Glutamatergic neuron (in vitro differentiated cells): ENCODE data around the gene ARHGAP33. TPM values are rescaled to one million over a fixed set of nuclear protein-coding genes. Genes with fewer than 3 reads are reported as not detected.

Source experiments
- DNase-seq: peaks from one replicate; pipeline ENCODE4 v3.0.0; 2022
- H3K27ac Mint-ChIP-seq: one replicate; pipeline ENCODE4 v1.8.0; 2020; ENCODE audit warnings: mild to moderate bottlenecking, mixed read lengths, inconsistent platforms; ENCODE audit not compliant: unreplicated experiment
- H3K27me3 Mint-ChIP-seq: one replicate; pipeline ENCODE4 v1.8.0; 2020; ENCODE audit warnings: mild to moderate bottlenecking, moderate library complexity, mixed read lengths, inconsistent platforms; ENCODE audit not compliant: unreplicated experiment
- H3K36me3 Mint-ChIP-seq: one replicate; pipeline ENCODE4 v1.8.0; 2020; ENCODE audit warnings: mild to moderate bottlenecking, mixed read lengths, inconsistent platforms; ENCODE audit not compliant: unreplicated experiment
- H3K4me1 Mint-ChIP-seq: one replicate; pipeline ENCODE4 v1.8.0; 2020; ENCODE audit warnings: mild to moderate bottlenecking, low read depth, mixed read lengths, inconsistent platforms; ENCODE audit not compliant: unreplicated experiment
- H3K4me3 Mint-ChIP-seq: one replicate; pipeline ENCODE4 v1.8.0; 2020; ENCODE audit warnings: mild to moderate bottlenecking, mixed read lengths, inconsistent platforms; ENCODE audit not compliant: unreplicated experiment
- H3K9me3 Mint-ChIP-seq: one replicate; pipeline ENCODE4 v1.8.0; 2020; ENCODE audit warnings: mild to moderate bottlenecking, moderate library complexity, mixed read lengths, inconsistent platforms; ENCODE audit not compliant: unreplicated experiment
- total RNA-seq: library from RNA; stranded (reverse); fragmentation: NEBNext Ultra II Directional; extraction: Animal tissue kit (Norgen Biotek cat#: 25700); gene quantifications from one replicate; pipeline ENCODE4 v1.2.1, GENCODE V29; 2021; ENCODE audit not compliant: unreplicated experiment
- TF ChIP-seq, protein P1 (sequence below): fragments of 200-600 bp; sonication (generic); IDR thresholded peaks from one replicate; pipeline ENCODE4 v1.5.0; 2021; ENCODE audit not compliant: partially characterized antibody, unreplicated experiment

The ARHGAP33 gene
- total RNA-seq, 1 donor from 2014 or later, result 180 TPM

DNA sequence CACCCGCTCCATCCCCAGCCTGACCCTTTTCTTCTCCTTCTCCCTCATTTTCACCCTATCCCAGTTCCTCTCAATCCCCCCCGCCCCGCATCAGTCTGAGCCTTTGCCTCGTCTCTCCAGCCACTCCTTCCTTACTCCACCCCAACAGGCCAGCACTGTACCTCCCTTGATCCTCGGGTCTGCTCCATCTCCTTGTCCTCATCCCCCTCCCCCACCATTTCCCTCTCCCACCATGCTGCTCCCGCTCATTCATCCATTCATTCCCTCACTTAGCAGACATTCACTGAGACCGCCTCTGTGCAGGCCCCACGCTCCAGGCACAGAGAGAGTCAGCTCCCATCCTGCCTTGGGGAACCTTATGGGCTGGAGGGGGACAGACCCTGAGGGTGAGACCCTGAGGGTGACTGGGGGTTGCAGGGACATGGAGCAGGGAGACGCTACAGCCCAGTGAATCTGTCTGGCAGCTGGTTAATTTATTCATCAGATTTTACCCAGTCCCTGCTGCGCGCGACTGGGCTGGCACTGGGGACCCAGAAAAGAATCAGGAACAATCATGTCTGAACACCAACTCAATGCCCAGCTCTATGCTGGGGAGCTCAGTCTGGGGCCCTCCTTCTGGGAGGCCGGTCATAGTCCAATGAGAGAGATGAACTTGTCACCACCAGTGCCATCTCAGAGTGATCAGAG, 881 bp downstream of the ARHGAP33 start:
- DNase-seq, result no peak
- H3K27ac Mint-ChIP-seq, result peak overlapping the region; percentile 92
- H3K36me3 Mint-ChIP-seq, result peaks cover 12% of the 10 kb centered on the region
- peaks cover 18% of the 10 kb centered on the region for H3K4me1 Mint-ChIP-seq
- peaks cover 25% of the 10 kb centered on the region for H3K27me3 Mint-ChIP-seq
- H3K4me3 Mint-ChIP-seq, result peak overlapping the region; percentile 94
- peaks cover 15% of the 10 kb centered on the region for H3K9me3 Mint-ChIP-seq
- TF ChIP-seq, protein P1, sequence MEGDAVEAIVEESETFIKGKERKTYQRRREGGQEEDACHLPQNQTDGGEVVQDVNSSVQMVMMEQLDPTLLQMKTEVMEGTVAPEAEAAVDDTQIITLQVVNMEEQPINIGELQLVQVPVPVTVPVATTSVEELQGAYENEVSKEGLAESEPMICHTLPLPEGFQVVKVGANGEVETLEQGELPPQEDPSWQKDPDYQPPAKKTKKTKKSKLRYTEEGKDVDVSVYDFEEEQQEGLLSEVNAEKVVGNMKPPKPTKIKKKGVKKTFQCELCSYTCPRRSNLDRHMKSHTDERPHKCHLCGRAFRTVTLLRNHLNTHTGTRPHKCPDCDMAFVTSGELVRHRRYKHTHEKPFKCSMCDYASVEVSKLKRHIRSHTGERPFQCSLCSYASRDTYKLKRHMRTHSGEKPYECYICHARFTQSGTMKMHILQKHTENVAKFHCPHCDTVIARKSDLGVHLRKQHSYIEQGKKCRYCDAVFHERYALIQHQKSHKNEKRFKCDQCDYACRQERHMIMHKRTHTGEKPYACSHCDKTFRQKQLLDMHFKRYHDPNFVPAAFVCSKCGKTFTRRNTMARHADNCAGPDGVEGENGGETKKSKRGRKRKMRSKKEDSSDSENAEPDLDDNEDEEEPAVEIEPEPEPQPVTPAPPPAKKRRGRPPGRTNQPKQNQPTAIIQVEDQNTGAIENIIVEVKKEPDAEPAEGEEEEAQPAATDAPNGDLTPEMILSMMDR, result no peak

DNA sequence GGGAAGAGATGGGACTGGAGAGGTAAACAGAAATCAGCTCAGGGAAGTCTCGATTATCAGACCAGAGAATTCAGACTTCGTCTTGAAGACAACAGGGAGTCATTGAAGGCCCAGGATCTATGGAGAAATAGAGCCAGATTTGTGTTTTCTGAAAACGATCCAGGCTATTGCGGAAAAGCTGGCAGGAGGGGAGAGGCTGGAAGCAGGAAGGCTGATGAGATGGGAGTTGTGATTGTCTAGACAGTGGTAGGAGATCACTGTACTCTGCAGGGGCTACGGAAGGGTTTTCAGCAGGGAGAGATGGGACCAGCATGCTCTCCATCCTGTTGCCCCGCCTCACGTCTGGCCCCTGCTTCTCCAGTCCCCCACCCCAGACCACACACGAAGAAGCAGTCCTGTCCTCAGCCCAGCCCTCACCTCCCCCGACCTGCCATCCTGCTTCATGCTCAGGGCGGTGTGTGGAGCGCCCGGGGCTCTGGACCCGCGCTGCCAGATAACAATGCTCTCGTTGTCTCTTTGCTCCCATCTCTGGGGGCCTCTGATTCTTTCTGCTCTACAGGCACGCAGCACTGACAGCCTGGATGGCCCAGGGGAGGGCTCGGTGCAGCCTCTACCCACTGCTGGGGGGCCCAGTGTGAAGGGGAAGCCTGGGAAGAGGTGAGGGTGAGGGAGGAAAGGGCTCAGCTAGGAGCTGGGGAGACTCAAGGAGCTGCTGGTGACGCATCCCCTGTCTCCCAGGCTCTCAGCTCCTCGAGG, 1.9 kb downstream of the ARHGAP33 start:
- Mint-ChIP-seq H3K4me3 (peak overlapping the region; percentile 94), H3K27ac (peak overlapping the region; percentile 92)

DNA sequence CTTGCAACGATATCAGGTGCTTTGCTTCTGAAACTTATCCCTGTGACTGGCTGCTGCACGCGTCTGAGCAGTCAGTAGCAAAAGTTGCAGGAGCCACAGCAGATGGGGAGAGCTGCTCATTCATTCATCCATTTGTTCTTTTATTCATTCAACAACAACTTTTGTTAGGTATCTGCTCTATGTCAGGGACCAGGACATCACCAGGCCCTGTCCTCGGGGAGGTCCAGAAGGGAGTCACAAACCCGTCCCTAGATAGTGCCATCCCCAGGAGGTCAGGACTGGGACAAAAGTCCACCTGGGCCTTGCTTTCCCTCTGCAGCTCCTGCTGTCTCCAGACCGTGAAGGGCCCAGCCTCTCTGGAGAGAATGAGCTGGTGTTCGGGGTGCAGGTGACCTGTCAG, 2.6 kb downstream of the ARHGAP33 start:
- Mint-ChIP-seq H3K9me3 (peaks cover 14% of the 10 kb centered on the region), H3K27me3 (peaks cover 25% of the 10 kb centered on the region), H3K4me1 (peaks cover 18% of the 10 kb centered on the region), H3K36me3 (peaks cover 12% of the 10 kb centered on the region), H3K4me3 (peak overlapping the region; percentile 94), H3K27ac (no peak overlapping the region)
- TF ChIP-seq, protein P1, result no peak
- no peak for DNase-seq

More for the DNA sequence above, 1.9 kb downstream of the ARHGAP33 start:
- Mint-ChIP-seq H3K36me3 (peaks cover 12% of the 10 kb centered on the region), H3K27me3 (peaks cover 25% of the 10 kb centered on the region), H3K9me3 (peaks cover 15% of the 10 kb centered on the region), H3K4me1 (peaks cover 18% of the 10 kb centered on the region)
- no peak for DNase-seq
- TF ChIP-seq, protein P1, result no peak

DNA sequence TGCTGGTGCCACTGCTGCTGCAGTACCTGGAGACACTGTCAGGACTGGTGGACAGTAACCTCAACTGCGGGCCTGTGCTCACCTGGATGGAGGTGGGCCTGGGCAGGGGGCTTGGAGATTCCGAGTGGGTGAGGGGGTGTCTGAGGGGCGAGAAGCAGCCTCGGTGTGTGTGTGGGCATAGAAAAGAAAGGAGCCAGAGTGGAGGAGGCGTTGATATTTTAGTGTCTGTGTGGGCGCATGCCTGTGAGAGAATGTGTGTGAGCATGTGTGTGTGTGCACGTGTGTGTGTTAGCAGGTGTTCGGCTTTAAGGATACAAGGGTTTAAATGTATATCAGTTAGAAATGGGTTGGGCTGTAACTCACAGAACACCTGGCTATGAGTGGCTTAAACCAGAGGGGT, 3.7 kb downstream of the ARHGAP33 start:
- peaks cover 29% of the 10 kb centered on the region for H3K27me3 Mint-ChIP-seq
- TF ChIP-seq, protein P1, result no peak
- H3K4me1 Mint-ChIP-seq, result peaks cover 20% of the 10 kb centered on the region
- H3K4me3 Mint-ChIP-seq, result no peak overlapping the region
- peak overlapping the region; percentile 48 for H3K27ac Mint-ChIP-seq
- peaks cover 12% of the 10 kb centered on the region for H3K36me3 Mint-ChIP-seq
- peaks cover 17% of the 10 kb centered on the region for H3K9me3 Mint-ChIP-seq
- no peak for DNase-seq

DNA sequence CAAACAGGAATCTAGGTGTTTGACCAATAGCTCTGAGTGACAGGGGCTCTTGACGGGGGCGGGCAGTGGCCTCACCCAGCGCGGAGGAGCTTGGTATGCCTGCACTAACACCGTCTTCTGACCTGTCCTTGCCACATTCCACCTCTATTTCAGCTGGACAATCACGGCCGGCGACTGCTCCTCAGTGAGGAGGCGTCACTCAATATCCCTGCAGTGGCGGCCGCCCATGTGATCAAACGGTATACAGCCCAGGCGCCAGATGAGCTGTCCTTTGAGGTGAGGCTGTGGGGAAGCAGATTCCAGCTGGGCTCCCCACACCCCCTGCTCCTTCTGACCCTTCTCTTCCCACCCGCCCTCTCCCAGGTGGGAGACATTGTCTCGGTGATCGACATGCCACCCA, 4.7 kb downstream of the ARHGAP33 start:
- Mint-ChIP-seq H3K27ac (no peak overlapping the region), H3K27me3 (peaks cover 20% of the 10 kb centered on the region), H3K4me1 (peaks cover 15% of the 10 kb centered on the region), H3K4me3 (no peak overlapping the region), H3K36me3 (peaks cover 8% of the 10 kb centered on the region), H3K9me3 (peaks cover 10% of the 10 kb centered on the region)
- TF ChIP-seq, protein P1, result no peak
- no peak for DNase-seq
